HEK293 (cell line): Measurements from ENCODE around the gene C6orf89.

ENCODE experiments used
- CTCF ChIA-PET: fragments of 350-600 bp; formaldehyde crosslinking; extraction: SDS; loops from one replicate; lab custom pipeline; 2021; ENCODE audit warnings: antibody characterized with exemption; lab: Yijun Ruan, JAX
- POLR2A ChIA-PET: fragments of 300-600 bp; formaldehyde crosslinking; extraction: SDS; loops from one replicate; lab custom pipeline; 2020; ENCODE audit warnings: antibody characterized with exemption, inconsistent platforms; lab: Yijun Ruan, JAX
- H3K27ac ChIP-seq: fragments of 200-500 bp; sonication (Bioruptor generic); 2 replicates; pipeline ENCODE4 v1.5.1; 2014; ENCODE audit warnings: low read depth, low read length, control low read depth, inconsistent platforms; ENCODE audit errors: extremely low read depth
- H3K36me3 ChIP-seq, 2 experiments: fragments of 200-500 bp in 1 of 2; sonication (Bioruptor generic) in 1 of 2; 1 replicate in 1 of 2; 2 replicates in 1 of 2; pipeline ENCODE4 v1.5.1; 2014 to 2017; ENCODE audit warnings: inconsistent platforms in 2 of 2, low read length in 2 of 2; ENCODE audit not compliant: control insufficient read depth in 2 of 2, insufficient read depth in 1 of 2
- H3K4me1 ChIP-seq: fragments of 200-500 bp; sonication (Bioruptor generic); 2 replicates; pipeline ENCODE4 v1.5.1; 2014; ENCODE audit warnings: mild to moderate bottlenecking, low read length, inconsistent platforms; ENCODE audit not compliant: control insufficient read depth, insufficient read depth
- H3K4me3 ChIP-seq: 2 replicates; pipeline ENCODE4 v1.5.1; 2011; ENCODE audit warnings: low read depth, mild to moderate bottlenecking, control low read depth, low read length, moderate library complexity
- H3K9me3 ChIP-seq: fragments of 200-500 bp; sonication (Bioruptor generic); 2 replicates; pipeline ENCODE4 v1.5.1; 2014; ENCODE audit warnings: low read depth, low read length, inconsistent platforms; ENCODE audit not compliant: control insufficient read depth, insufficient read depth
- EGR2 ChIP-seq: fragments of 450-650 bp; formaldehyde crosslinking; IDR thresholded peaks from 2 replicates; pipeline ENCODE4 v1.5.1; 2016; ENCODE audit warnings: low read depth, missing biosample characterization, missing genetic modification characterization
- KLF10 ChIP-seq: fragments of 450-650 bp; IDR thresholded peaks from 2 replicates; pipeline ENCODE4 v1.5.1; 2018; ENCODE audit warnings: missing biosample characterization, mild to moderate bottlenecking, missing genetic modification characterization
- RBAK ChIP-seq: fragments of 450-650 bp; formaldehyde crosslinking; IDR thresholded peaks from 2 replicates; pipeline ENCODE4 v1.5.1; 2016; ENCODE audit warnings: missing biosample characterization, missing genetic modification characterization
- ZBTB20 ChIP-seq: fragments of 450-650 bp; formaldehyde crosslinking; IDR thresholded peaks from 2 replicates; pipeline ENCODE4 v1.5.1; 2016; ENCODE audit warnings: missing biosample characterization, missing genetic modification characterization
- ZBTB7A ChIP-seq: fragments of 450-650 bp; formaldehyde crosslinking; IDR thresholded peaks from 2 replicates; pipeline ENCODE4 v1.5.1; 2016; ENCODE audit warnings: low read depth, missing biosample characterization, missing genetic modification characterization
- ZNF2 ChIP-seq: fragments of 450-650 bp; formaldehyde crosslinking; IDR thresholded peaks from 2 replicates; pipeline ENCODE4 v1.5.1; 2016; ENCODE audit warnings: missing biosample characterization, missing genetic modification characterization
- ZNF292 ChIP-seq: fragments of 450-650 bp; formaldehyde crosslinking; IDR thresholded peaks from 2 replicates; pipeline ENCODE4 v1.5.1; 2016; ENCODE audit warnings: low read depth, missing biosample characterization, missing genetic modification characterization, borderline replicate concordance
- ZNF521 ChIP-seq: fragments of 450-650 bp; formaldehyde crosslinking; IDR thresholded peaks from 2 replicates; pipeline ENCODE4 v1.5.1; 2017; ENCODE audit warnings: missing biosample characterization, mild to moderate bottlenecking, missing genetic modification characterization
- ZNF585B ChIP-seq: fragments of 450-650 bp; formaldehyde crosslinking; IDR thresholded peaks from 2 replicates; pipeline ENCODE4 v1.5.1; 2016; ENCODE audit warnings: missing biosample characterization, missing genetic modification characterization
- ZNF792 ChIP-seq: fragments of 450-650 bp; formaldehyde crosslinking; IDR thresholded peaks from 2 replicates; pipeline ENCODE4 v1.5.1; 2016; ENCODE audit warnings: missing biosample characterization, missing genetic modification characterization
- ZNF830 ChIP-seq: fragments of 450-650 bp; IDR thresholded peaks from 2 replicates; pipeline ENCODE4 v1.5.0; 2018; ENCODE audit warnings: missing biosample characterization, missing genetic modification characterization, low read depth, mild to moderate bottlenecking, moderate library complexity
- ZNF837 ChIP-seq: fragments of 450-650 bp; formaldehyde crosslinking; IDR thresholded peaks from 2 replicates; pipeline ENCODE4 v1.5.1; 2016; ENCODE audit warnings: missing biosample characterization, missing genetic modification characterization
- TF ChIP-seq, protein P1 (sequence below): fragments of 450-650 bp; formaldehyde crosslinking; IDR thresholded peaks from 2 replicates; pipeline ENCODE4 v1.5.1; 2017; ENCODE audit warnings: missing biosample characterization, missing genetic modification characterization
- TF ChIP-seq, protein P2 (sequence below): fragments of 450-650 bp; formaldehyde crosslinking; IDR thresholded peaks from 2 replicates; pipeline ENCODE4 v1.5.1; 2017; ENCODE audit warnings: missing biosample characterization, mild to moderate bottlenecking, missing genetic modification characterization, moderate library complexity
- TF ChIP-seq, protein P3 (sequence below): fragments of 450-650 bp; formaldehyde crosslinking; IDR thresholded peaks from 2 replicates; pipeline ENCODE4; 2016; ENCODE audit warnings: missing biosample characterization, missing genetic modification characterization
- TF ChIP-seq, protein P4 (sequence below): fragments of 450-650 bp; formaldehyde crosslinking; IDR thresholded peaks from 2 replicates; pipeline ENCODE4 v1.5.1; 2016; ENCODE audit warnings: missing biosample characterization, missing genetic modification characterization
- TF ChIP-seq, protein P5 (sequence below): fragments of 450-650 bp; formaldehyde crosslinking; IDR thresholded peaks from 2 replicates; pipeline ENCODE4 v1.5.1; 2017; ENCODE audit warnings: missing biosample characterization, missing genetic modification characterization
- TF ChIP-seq, protein P6 (sequence below): fragments of 450-650 bp; formaldehyde crosslinking; IDR thresholded peaks from 2 replicates; pipeline ENCODE4 v1.5.1; 2017; ENCODE audit warnings: missing biosample characterization, missing genetic modification characterization

Gene C6orf89

DNA sequence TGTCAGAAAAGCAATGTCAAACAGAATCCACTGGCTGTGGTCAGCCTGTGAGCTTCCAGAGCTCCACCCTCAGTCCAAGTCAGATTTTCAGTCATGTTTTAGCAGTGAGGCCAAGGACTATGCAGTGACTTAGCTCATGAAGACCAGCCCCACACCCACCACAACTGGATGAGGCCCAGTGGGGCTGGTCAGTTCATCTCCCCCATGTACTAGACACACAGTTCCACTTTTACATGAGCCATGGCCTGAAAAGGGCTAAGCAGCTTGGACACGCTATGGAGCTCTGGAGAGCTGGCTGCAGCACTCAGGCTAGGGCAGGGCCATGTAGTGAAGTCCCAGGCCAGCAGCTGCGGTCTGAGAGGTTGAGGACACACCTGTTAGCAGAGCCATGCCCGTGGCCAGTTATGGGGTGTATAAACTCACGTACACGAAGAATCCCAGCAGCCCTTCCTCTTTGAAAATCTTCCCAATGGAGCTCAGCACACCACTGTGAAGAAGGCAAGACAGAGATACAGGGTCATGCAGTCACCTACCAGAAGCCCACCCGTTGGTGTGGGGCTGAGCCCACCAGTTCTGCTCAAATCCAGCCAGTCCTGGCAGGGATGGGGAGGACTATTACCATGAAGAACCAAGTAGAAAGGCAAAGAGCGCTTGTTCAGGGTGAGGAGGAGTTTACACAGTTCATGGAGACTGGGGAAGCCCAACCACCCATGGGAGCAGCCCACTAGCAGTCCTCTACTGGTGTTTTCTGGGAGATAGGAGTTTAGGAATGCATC lies 89.7 kb downstream of the C6orf89 start:
- H3K4me1 ChIP-seq, result no peaks in the 10 kb centered on the region
- peaks cover 11 to 99% of the 10 kb centered on the region in 2 experiments for H3K36me3 ChIP-seq
- H3K9me3 ChIP-seq, result no peaks in the 10 kb centered on the region
- ChIA-PET POLR2A (interaction anchor here (0.7 to 1.7 kb wide), 3 partner anchors 9 to 11 kb away, joined by 3 to 6 read pairs (median 4); partner anchors contain the start of gene MTCH1), CTCF (interaction anchor here (0.7 to 1.6 kb wide), 3 partner anchors 22 to 209 kb away, joined by 3 to 7 read pairs (median 3); no protein-coding TSS in a partner anchor)
- no peak overlapping the region; the same call in 1 of the 2 replicates for H3K27ac ChIP-seq
- no peak for TF ChIP-seq ZNF521
- TF ChIP-seq, protein P1, sequence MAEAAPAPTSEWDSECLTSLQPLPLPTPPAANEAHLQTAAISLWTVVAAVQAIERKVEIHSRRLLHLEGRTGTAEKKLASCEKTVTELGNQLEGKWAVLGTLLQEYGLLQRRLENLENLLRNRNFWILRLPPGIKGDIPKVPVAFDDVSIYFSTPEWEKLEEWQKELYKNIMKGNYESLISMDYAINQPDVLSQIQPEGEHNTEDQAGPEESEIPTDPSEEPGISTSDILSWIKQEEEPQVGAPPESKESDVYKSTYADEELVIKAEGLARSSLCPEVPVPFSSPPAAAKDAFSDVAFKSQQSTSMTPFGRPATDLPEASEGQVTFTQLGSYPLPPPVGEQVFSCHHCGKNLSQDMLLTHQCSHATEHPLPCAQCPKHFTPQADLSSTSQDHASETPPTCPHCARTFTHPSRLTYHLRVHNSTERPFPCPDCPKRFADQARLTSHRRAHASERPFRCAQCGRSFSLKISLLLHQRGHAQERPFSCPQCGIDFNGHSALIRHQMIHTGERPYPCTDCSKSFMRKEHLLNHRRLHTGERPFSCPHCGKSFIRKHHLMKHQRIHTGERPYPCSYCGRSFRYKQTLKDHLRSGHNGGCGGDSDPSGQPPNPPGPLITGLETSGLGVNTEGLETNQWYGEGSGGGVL (tag by site-specific recombination), result no peak
- no peak for TF ChIP-seq ZNF830 (tag by site-specific recombination)
- TF ChIP-seq, protein P2, sequence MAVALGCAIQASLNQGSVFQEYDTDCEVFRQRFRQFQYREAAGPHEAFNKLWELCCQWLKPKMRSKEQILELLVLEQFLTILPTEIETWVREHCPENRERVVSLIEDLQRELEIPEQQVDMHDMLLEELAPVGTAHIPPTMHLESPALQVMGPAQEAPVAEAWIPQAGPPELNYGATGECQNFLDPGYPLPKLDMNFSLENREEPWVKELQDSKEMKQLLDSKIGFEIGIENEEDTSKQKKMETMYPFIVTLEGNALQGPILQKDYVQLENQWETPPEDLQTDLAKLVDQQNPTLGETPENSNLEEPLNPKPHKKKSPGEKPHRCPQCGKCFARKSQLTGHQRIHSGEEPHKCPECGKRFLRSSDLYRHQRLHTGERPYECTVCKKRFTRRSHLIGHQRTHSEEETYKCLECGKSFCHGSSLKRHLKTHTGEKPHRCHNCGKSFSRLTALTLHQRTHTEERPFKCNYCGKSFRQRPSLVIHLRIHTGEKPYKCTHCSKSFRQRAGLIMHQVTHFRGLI (tag by site-specific recombination), result peak; percentile 58; the same call in 1 of the 2 replicates
- TF ChIP-seq KLF10 (tag by site-specific recombination), result no peak
- TF ChIP-seq ZBTB20 (tag by site-specific recombination), result no peak
- H3K4me3 ChIP-seq, result no peak overlapping the region

DNA sequence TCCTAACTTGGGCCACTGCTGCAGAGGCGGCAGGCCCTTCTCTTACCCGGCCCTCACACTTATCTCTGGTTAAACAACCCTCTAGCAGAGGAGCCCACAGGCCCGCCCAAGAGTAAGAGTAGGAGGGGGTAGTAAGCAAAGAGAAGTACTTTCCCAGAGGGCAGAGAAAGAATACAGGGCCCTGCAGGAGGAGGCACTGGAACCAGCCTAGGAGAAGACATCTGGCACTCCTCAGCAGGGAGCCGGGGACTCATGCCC lies 90.2 kb downstream of the C6orf89 start:
- H3K4me3 ChIP-seq, result no peak overlapping the region
- TF ChIP-seq, protein P3, sequence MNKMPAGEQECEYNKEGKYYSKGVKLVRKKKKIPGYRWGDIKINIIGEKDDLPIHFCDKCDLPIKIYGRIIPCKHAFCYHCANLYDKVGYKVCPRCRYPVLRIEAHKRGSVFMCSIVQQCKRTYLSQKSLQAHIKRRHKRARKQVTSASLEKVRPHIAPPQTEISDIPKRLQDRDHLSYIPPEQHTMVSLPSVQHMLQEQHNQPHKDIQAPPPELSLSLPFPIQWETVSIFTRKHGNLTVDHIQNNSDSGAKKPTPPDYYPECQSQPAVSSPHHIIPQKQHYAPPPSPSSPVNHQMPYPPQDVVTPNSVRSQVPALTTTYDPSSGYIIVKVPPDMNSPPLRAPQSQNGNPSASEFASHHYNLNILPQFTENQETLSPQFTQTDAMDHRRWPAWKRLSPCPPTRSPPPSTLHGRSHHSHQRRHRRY, result no peak
- TF ChIP-seq, protein P4, sequence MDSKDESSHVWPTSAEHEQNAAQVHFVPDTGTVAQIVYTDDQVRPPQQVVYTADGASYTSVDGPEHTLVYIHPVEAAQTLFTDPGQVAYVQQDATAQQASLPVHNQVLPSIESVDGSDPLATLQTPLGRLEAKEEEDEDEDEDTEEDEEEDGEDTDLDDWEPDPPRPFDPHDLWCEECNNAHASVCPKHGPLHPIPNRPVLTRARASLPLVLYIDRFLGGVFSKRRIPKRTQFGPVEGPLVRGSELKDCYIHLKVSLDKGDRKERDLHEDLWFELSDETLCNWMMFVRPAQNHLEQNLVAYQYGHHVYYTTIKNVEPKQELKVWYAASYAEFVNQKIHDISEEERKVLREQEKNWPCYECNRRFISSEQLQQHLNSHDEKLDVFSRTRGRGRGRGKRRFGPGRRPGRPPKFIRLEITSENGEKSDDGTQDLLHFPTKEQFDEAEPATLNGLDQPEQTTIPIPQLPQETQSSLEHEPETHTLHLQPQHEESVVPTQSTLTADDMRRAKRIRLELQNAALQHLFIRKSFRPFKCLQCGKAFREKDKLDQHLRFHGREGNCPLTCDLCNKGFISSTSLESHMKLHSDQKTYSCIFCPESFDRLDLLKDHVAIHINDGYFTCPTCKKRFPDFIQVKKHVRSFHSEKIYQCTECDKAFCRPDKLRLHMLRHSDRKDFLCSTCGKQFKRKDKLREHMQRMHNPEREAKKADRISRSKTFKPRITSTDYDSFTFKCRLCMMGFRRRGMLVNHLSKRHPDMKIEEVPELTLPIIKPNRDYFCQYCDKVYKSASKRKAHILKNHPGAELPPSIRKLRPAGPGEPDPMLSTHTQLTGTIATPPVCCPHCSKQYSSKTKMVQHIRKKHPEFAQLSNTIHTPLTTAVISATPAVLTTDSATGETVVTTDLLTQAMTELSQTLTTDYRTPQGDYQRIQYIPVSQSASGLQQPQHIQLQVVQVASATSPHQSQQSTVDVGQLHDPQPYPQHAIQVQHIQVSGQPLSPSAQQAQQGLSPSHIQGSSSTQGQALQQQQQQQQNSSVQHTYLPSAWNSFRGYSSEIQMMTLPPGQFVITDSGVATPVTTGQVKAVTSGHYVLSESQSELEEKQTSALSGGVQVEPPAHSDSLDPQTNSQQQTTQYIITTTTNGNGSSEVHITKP (tag by site-specific recombination), result no peak
- TF ChIP-seq EGR2 (tag by site-specific recombination), result peak; percentile 49; the same call in 1 of the 2 replicates
- TF ChIP-seq, all 188 proteins: peak for 1
- CTCF ChIA-PET, result interaction anchor here (0.7 to 1.6 kb wide), 4 partner anchors 40 to 233 kb away, joined by 3 to 7 read pairs (median 4); no protein-coding TSS in a partner anchor
- H3K9me3 ChIP-seq, result no peaks in the 10 kb centered on the region
- H3K36me3 ChIP-seq, result peaks cover 11 to 99% of the 10 kb centered on the region in 2 experiments
- POLR2A ChIA-PET, result interaction anchor here (0.7 to 1.7 kb wide), 2 partner anchors 9 to 10 kb away, joined by 3 to 6 read pairs; partner anchors contain the start of gene MTCH1
- H3K27ac ChIP-seq, result no peak overlapping the region
- H3K4me1 ChIP-seq, result peaks cover 2% of the 10 kb centered on the region; the same call in 1 of the 2 replicates

DNA sequence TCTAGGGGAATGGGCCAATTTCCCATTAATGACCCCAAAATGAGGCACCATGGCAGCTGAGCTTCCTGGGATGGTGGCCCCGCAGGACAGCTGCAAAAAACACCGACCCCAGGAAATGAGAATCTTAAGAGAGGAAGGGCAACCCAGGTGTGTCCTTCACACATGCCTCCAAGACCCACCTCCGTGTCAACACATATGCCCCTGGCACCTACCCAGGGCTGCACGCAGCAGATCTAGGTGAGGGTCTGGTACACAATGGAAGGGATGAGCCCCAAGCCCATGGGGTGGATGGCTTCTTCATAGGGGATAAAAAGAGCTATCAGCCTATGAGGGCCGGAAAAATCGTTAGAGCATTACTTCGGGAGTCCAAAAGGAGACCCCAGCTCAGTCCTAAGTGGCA lies 90.8 kb downstream of the C6orf89 start:
- H3K9me3 ChIP-seq, result no peaks in the 10 kb centered on the region
- H3K4me3 ChIP-seq, result no peak overlapping the region
- peaks cover 11 to 99% of the 10 kb centered on the region in 2 experiments for H3K36me3 ChIP-seq
- POLR2A ChIA-PET, result interaction anchor here (1.7 kb wide), 1 partner anchor 10 kb away, joined by 6 read pairs; the partner anchor contains the start of gene MTCH1
- CTCF ChIA-PET, result interaction anchor here (0.6 to 2.0 kb wide), 6 partner anchors 39 to 233 kb away, joined by 3 to 12 read pairs (median 4); no protein-coding TSS in a partner anchor
- H3K4me1 ChIP-seq, result peaks cover 5% of the 10 kb centered on the region; the same call in 1 of the 2 replicates
- no peak overlapping the region for H3K27ac ChIP-seq
- no peak for TF ChIP-seq ZNF2 (tag by site-specific recombination)
- no peak for TF ChIP-seq ZNF585B (tag by site-specific recombination)
- TF ChIP-seq, protein P5, sequence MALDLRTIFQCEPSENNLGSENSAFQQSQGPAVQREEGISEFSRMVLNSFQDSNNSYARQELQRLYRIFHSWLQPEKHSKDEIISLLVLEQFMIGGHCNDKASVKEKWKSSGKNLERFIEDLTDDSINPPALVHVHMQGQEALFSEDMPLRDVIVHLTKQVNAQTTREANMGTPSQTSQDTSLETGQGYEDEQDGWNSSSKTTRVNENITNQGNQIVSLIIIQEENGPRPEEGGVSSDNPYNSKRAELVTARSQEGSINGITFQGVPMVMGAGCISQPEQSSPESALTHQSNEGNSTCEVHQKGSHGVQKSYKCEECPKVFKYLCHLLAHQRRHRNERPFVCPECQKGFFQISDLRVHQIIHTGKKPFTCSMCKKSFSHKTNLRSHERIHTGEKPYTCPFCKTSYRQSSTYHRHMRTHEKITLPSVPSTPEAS (tag by site-specific recombination), result no peak
- TF ChIP-seq ZNF837 (tag by site-specific recombination), result no peak
- TF ChIP-seq RBAK (tag by site-specific recombination), result no peak
- TF ChIP-seq ZNF792 (tag by site-specific recombination), result no peak
- no peak for TF ChIP-seq ZNF292 (tag by site-specific recombination)
- TF ChIP-seq, protein P6, sequence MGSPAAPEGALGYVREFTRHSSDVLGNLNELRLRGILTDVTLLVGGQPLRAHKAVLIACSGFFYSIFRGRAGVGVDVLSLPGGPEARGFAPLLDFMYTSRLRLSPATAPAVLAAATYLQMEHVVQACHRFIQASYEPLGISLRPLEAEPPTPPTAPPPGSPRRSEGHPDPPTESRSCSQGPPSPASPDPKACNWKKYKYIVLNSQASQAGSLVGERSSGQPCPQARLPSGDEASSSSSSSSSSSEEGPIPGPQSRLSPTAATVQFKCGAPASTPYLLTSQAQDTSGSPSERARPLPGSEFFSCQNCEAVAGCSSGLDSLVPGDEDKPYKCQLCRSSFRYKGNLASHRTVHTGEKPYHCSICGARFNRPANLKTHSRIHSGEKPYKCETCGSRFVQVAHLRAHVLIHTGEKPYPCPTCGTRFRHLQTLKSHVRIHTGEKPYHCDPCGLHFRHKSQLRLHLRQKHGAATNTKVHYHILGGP, result no peak
- TF ChIP-seq ZBTB7A (tag by site-specific recombination), result no peak
